Tibial artery (tissue), 4 donors: ENCODE results near the gene MCF2L2.

Source experiments
- DNase-seq, 2 donors: peaks; one replicate each; pipeline ENCODE4 v3.0.0-alpha.2; 2019
- H3K27ac ChIP-seq, 2 donors: fragments of 200-600 bp; sonication (generic) in 1 of 2; 1 replicate in 1 of 2; 2 replicates in 1 of 2; pipeline ENCODE4 v1.5.1; 2018 to 2019; ENCODE audit warnings: mild to moderate bottlenecking in 1 of 2
- H3K27me3 ChIP-seq, 2 donors: fragments of 200-600 bp; sonication (generic) in 1 of 2; one replicate each; pipeline versions ENCODE4 v1.5.1 to v1.6.0; 2016 to 2019
- H3K36me3 ChIP-seq, 3 donors: fragments of 200-600 bp; sonication (generic) in 2 of 3; one replicate each; pipeline ENCODE4 v1.5.1; 2016 to 2019; ENCODE audit warnings: mild to moderate bottlenecking in 2 of 3
- H3K4me1 ChIP-seq, 4 donors: fragments of 200-600 bp; sonication (generic) in 2 of 4; 1 replicate in 3 of 4; 2 replicates in 1 of 4; pipeline ENCODE4 v1.5.1; 2016 to 2019
- H3K4me3 ChIP-seq, 2 donors: fragments of 200-600 bp; sonication (generic) in 1 of 2; 1 replicate in 1 of 2; 2 replicates in 1 of 2; pipeline ENCODE4 v1.5.1; 2018 to 2019; ENCODE audit warnings: mild to moderate bottlenecking in 2 of 2
- H3K9me3 ChIP-seq, 3 donors: fragments of 200-600 bp; sonication (generic) in 1 of 3; one replicate each; pipeline ENCODE4 v1.5.1; 2016 to 2019
- CTCF ChIP-seq, 2 experiments: fragments of 200-600 bp in 1 of 2; fragments of 450-650 bp in 1 of 2; IDR thresholded peaks; one replicate each; pipeline ENCODE4 v1.5.1; 2017 to 2019; ENCODE audit warnings: antibody characterized with exemption in 2 of 2, mild to moderate bottlenecking in 1 of 2, moderate library complexity in 1 of 2
- intact Hi-C: fragments of 100-400 bp; cut with DNase I; formaldehyde crosslinking; loops from one replicate; pipeline ENCODE4 v1.15.0; 2023; ENCODE audit warnings: low total_unique reads

Gene MCF2L2

GRCh38 chr3:183411216-183411922 is 17.1 kb downstream of the MCF2L2 start:
- H3K36me3 ChIP-seq, result no peaks in the 10 kb centered on the region
- no peak overlapping the region for H3K27ac ChIP-seq
- no peak overlapping the region for H3K4me3 ChIP-seq
- H3K9me3 ChIP-seq, result no peaks in the 10 kb centered on the region
- DNase-seq, result no peak
- intact Hi-C loops, result no loop called here
- no peaks in the 10 kb centered on the region for H3K4me1 ChIP-seq
- TF ChIP-seq CTCF (IDR thresholded peaks at IDR 0.05), result no peak
- no peaks in the 10 kb centered on the region for H3K27me3 ChIP-seq

- Histone ChIP-seq H3K27ac (no peak overlapping the region), H3K4me1 (no peaks in the 10 kb centered on the region), H3K27me3 (no peaks in the 10 kb centered on the region), H3K36me3 (no peaks in the 10 kb centered on the region), H3K4me3 (no peak overlapping the region), H3K9me3 (no peaks in the 10 kb centered on the region)
- no peak for TF ChIP-seq CTCF (IDR thresholded peaks at IDR 0.05)
- intact Hi-C loops, result no loop called here
- no peak for DNase-seq
Observed at GRCh38 chr3:183410759-183411158, 17.7 kb downstream of the MCF2L2 start.

GRCh38 chr3:183410280-183410679 is 18.1 kb downstream of the MCF2L2 start:
- Histone ChIP-seq H3K4me1 (no peaks in the 10 kb centered on the region), H3K4me3 (no peak overlapping the region), H3K27me3 (no peaks in the 10 kb centered on the region), H3K9me3 (no peaks in the 10 kb centered on the region), H3K27ac (no peak overlapping the region), H3K36me3 (no peaks in the 10 kb centered on the region)
- no peak for TF ChIP-seq CTCF (IDR thresholded peaks at IDR 0.05)
- DNase-seq, result no peak
- intact Hi-C loops, result no loop called here

GRCh38 chr3:183409219-183409618 is 19.2 kb downstream of the MCF2L2 start:
- Histone ChIP-seq H3K9me3 (no peaks in the 10 kb centered on the region), H3K27me3 (no peaks in the 10 kb centered on the region), H3K4me1 (no peaks in the 10 kb centered on the region), H3K27ac (no peak overlapping the region), H3K4me3 (no peak overlapping the region), H3K36me3 (no peaks in the 10 kb centered on the region)
- DNase-seq, result no peak
- intact Hi-C loops, result no loop called here
- TF ChIP-seq CTCF (IDR thresholded peaks at IDR 0.05), result no peak

- no peaks in the 10 kb centered on the region for H3K9me3 ChIP-seq
- no peaks in the 10 kb centered on the region for H3K4me1 ChIP-seq
- peaks cover 0 to 6% of the 10 kb centered on the region in 2 donors for H3K27me3 ChIP-seq
- no peaks in the 10 kb centered on the region for H3K36me3 ChIP-seq
- H3K4me3 ChIP-seq, result no peak overlapping the region
- H3K27ac ChIP-seq, result no peak overlapping the region
- TF ChIP-seq CTCF (IDR thresholded peaks at IDR 0.05), result no peak
- DNase-seq, result no peak
- intact Hi-C loops, result no loop called here
Observed at GRCh38 chr3:183401678-183402077, 26.7 kb downstream of the MCF2L2 start.

GRCh38 chr3:183400352-183400751 is 28.1 kb downstream of the MCF2L2 start:
- H3K9me3 ChIP-seq, result no peaks in the 10 kb centered on the region
- no peak overlapping the region for H3K4me3 ChIP-seq
- H3K36me3 ChIP-seq, result no peaks in the 10 kb centered on the region
- intact Hi-C loops, result no loop called here
- no peak for DNase-seq
- H3K27ac ChIP-seq, result no peak overlapping the region
- no peak for TF ChIP-seq CTCF (IDR thresholded peaks at IDR 0.05)
- H3K4me1 ChIP-seq, result no peaks in the 10 kb centered on the region
- peaks cover 0 to 6% of the 10 kb centered on the region in 2 donors for H3K27me3 ChIP-seq
